Trophoblast cell (in vitro differentiated cells and primary cell): ENCODE measurements around the gene PSG11.
A peak's percentile ranks its signal among the peaks of the same experiment; 100 is the strongest.
"Not testable (repeated sequence)": the region's sequence is repeated elsewhere in the genome, so short reads cannot be mapped to it uniquely, and the experiment has no call there.

ENCODE experiments used
- DNase-seq, 2 donors: peaks; one replicate each; pipeline ENCODE4 v3.0.0-alpha.2; 2016
- H2AFZ ChIP-seq: 2 replicates; pipeline ENCODE4 v1.6.1; 2013; ENCODE audit warnings: low read length, moderate library complexity, mild to moderate bottlenecking; ENCODE audit not compliant: insufficient read depth, poor library complexity
- H2AK5ac ChIP-seq: 2 replicates; pipeline ENCODE4 v1.6.1; 2013; ENCODE audit warnings: mild to moderate bottlenecking, low read length
- H2BK120ac ChIP-seq: 2 replicates; pipeline ENCODE4 v1.6.1; 2013; ENCODE audit warnings: low read length, mild to moderate bottlenecking, moderate library complexity; ENCODE audit not compliant: insufficient read depth, poor library complexity
- H2BK12ac ChIP-seq: 2 replicates; pipeline ENCODE4 v1.6.1; 2013; ENCODE audit warnings: mild to moderate bottlenecking, low read length, moderate library complexity
- H2BK5ac ChIP-seq: 2 replicates; pipeline ENCODE4 v1.6.1; 2013; ENCODE audit warnings: low read length, low read depth, moderate library complexity, mild to moderate bottlenecking; ENCODE audit not compliant: poor library complexity
- H3K14ac ChIP-seq: 2 replicates; pipeline ENCODE4 v1.6.1; 2013; ENCODE audit warnings: mild to moderate bottlenecking, low read length
- H3K18ac ChIP-seq: 2 replicates; pipeline ENCODE4 v1.6.1; 2013; ENCODE audit warnings: mild to moderate bottlenecking, low read length
- H3K23ac ChIP-seq: 2 replicates; pipeline ENCODE4 v1.6.1; 2013; ENCODE audit warnings: low read length
- H3K27ac ChIP-seq: 2 replicates; pipeline ENCODE4 v1.5.1; 2013; ENCODE audit warnings: low read depth, mild to moderate bottlenecking, inconsistent platforms, low read length, moderate library complexity
- H3K27me3 ChIP-seq: 2 replicates; pipeline ENCODE4 v1.6.1; 2013; ENCODE audit warnings: inconsistent platforms, mild to moderate bottlenecking, low read length, moderate library complexity; ENCODE audit not compliant: insufficient read depth
- H3K36me3 ChIP-seq, 2 experiments: 1 replicate in 1 of 2; 2 replicates in 1 of 2; pipeline ENCODE4 v1.6.1; 2013; ENCODE audit warnings: low read length in 2 of 2, mild to moderate bottlenecking in 2 of 2, moderate library complexity in 1 of 2; ENCODE audit not compliant: insufficient read depth in 2 of 2, control insufficient read depth in 1 of 2
- H3K4ac ChIP-seq: 2 replicates; pipeline ENCODE4 v1.6.1; 2013; ENCODE audit warnings: low read depth, mild to moderate bottlenecking, low read length, moderate library complexity
- H3K4me1 ChIP-seq, 2 experiments: 1 replicate in 1 of 2; 2 replicates in 1 of 2; pipeline ENCODE4 v1.6.1; 2013; ENCODE audit warnings: low read length in 2 of 2, mild to moderate bottlenecking in 2 of 2, moderate library complexity in 1 of 2; ENCODE audit not compliant: insufficient read depth in 2 of 2, control insufficient read depth in 1 of 2
- H3K4me2 ChIP-seq: 2 replicates; pipeline ENCODE4 v1.6.1; 2013; ENCODE audit warnings: inconsistent platforms, mild to moderate bottlenecking, low read length, moderate library complexity
- H3K4me3 ChIP-seq: 2 replicates; pipeline ENCODE4 v1.5.1; 2013; ENCODE audit warnings: mild to moderate bottlenecking, low read depth, low read length, inconsistent platforms
- H3K79me1 ChIP-seq: one replicate; pipeline ENCODE4 v1.6.1; 2013; ENCODE audit warnings: low read length
- H3K79me2 ChIP-seq: 2 replicates; pipeline ENCODE4 v1.6.1; 2013; ENCODE audit warnings: low read length, mild to moderate bottlenecking; ENCODE audit not compliant: control insufficient read depth, insufficient read depth, poor library complexity
- H3K9ac ChIP-seq: 2 replicates; pipeline ENCODE4 v1.6.1; 2013; ENCODE audit warnings: mild to moderate bottlenecking, low read length
- H3K9me3 ChIP-seq: 2 replicates; pipeline ENCODE4 v1.6.1; 2013; ENCODE audit warnings: low read depth, mild to moderate bottlenecking, control low read depth, inconsistent platforms, low read length; ENCODE audit not compliant: insufficient read depth
- H4K12ac ChIP-seq: 2 replicates; pipeline ENCODE4 v1.6.1; 2013; ENCODE audit warnings: low read depth, mild to moderate bottlenecking, low read length, moderate library complexity
- H4K8ac ChIP-seq: 2 replicates; pipeline ENCODE4 v1.6.1; 2013; ENCODE audit warnings: low read depth, mild to moderate bottlenecking, low read length, moderate library complexity
- H4K91ac ChIP-seq: one replicate; pipeline ENCODE4 v1.6.1; 2013; ENCODE audit warnings: low read depth, mild to moderate bottlenecking, low read length, moderate library complexity
- WGBS: extraction: QIAGEN DNeasy Blood & Tissue Kit; methylation state at CpG from one replicate; pipeline ENCODE4 v1.1.7; 2013; ENCODE audit warnings: missing lambda C conversion rate; ENCODE audit not compliant: insufficient read length, insufficient coverage; ENCODE audit errors: extremely low coverage; 5-methylcytosine and 5-hydroxymethylcytosine counted together

Gene PSG11

DNA sequence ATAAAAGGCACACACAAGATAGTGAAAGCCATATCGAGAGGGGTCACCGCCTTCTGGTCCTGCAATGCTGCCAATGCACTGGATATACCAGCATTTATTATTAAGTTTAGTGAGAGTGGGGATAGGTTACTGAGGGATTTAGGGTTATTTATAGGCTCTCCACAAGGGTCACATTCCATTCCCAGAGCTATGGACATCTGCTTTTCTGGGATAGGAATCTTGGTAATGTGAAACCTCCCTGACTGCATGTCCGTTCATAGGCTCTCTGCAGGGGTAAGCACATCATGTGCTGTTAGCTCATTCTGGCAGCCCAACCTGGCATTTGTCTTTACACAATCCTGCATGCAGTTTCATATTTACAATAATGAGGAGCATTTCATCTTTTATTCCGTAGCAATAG lies 21.4 kb downstream of the PSG11 start:
- H3K4ac ChIP-seq, H3K9ac ChIP-seq, H2BK120ac ChIP-seq, H3K18ac ChIP-seq, H3K4me3 ChIP-seq, H3K27me3 ChIP-seq, H3K36me3 ChIP-seq, H3K4me2 ChIP-seq, H2BK5ac ChIP-seq, H3K23ac ChIP-seq, H4K91ac ChIP-seq, H2AK5ac ChIP-seq, H3K27ac ChIP-seq, H2AFZ ChIP-seq, H4K8ac ChIP-seq, H2BK12ac ChIP-seq, H3K4me1 ChIP-seq, H3K14ac ChIP-seq, H3K79me2 ChIP-seq, H4K12ac ChIP-seq, H3K9me3 ChIP-seq, H3K79me1 ChIP-seq: not testable (repeated sequence)
- DNase-seq, result peak in 1 of 2 donors; percentile 8
- no CpG with 5 or more reads among the region's 4 CpGs for whole genome bisulfite sequencing

DNA sequence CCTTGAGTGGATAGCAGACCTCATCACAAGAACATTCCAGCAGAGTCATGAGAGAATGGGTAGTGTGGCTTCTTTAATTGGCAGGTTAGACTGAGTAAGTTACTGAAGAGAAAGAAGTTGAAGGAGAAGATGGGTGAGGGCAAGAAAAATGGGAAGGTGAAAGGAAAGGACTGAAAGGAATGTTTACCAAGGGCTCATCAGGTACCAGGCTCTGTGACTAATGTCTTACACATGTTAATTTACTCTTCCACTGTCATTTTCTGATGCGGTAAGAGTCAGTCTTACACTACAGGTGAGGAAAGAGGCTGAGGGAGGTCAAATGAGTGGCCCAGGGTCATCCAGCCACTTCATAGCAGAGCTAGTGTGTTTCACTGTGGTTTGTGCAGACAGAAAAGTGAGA lies 22.6 kb downstream of the PSG11 start:
- not testable (repeated sequence) for H3K23ac ChIP-seq, H3K9me3 ChIP-seq, H3K79me1 ChIP-seq, H3K18ac ChIP-seq, H2AK5ac ChIP-seq, H3K27me3 ChIP-seq, H2AFZ ChIP-seq, H3K14ac ChIP-seq, H3K27ac ChIP-seq, H4K91ac ChIP-seq, H4K8ac ChIP-seq, H2BK12ac ChIP-seq, H4K12ac ChIP-seq, H3K4me1 ChIP-seq, H2BK120ac ChIP-seq, H3K4me2 ChIP-seq, H3K36me3 ChIP-seq, H3K9ac ChIP-seq, H3K79me2 ChIP-seq, H3K4me3 ChIP-seq, H3K4ac ChIP-seq, H2BK5ac ChIP-seq
- peak in 1 of 2 donors; percentile 59 for DNase-seq
- no CpG with 5 or more reads among the region's 1 CpG for whole genome bisulfite sequencing

GRCh38 chr19:43002948-43003347 lies 23.3 kb downstream of the PSG11 start:
- H3K9me3 ChIP-seq, H3K18ac ChIP-seq, H4K12ac ChIP-seq, H3K4ac ChIP-seq, H2BK5ac ChIP-seq, H2BK120ac ChIP-seq, H2AK5ac ChIP-seq, H3K4me2 ChIP-seq, H3K4me3 ChIP-seq, H3K23ac ChIP-seq, H3K79me2 ChIP-seq, H3K9ac ChIP-seq, H3K27ac ChIP-seq, H3K36me3 ChIP-seq, H4K8ac ChIP-seq, H3K14ac ChIP-seq, H3K4me1 ChIP-seq, H2AFZ ChIP-seq, H3K27me3 ChIP-seq, H2BK12ac ChIP-seq, H3K79me1 ChIP-seq, H4K91ac ChIP-seq: not testable (repeated sequence)
- WGBS, result no CpG with 5 or more reads among the region's 2 CpGs
- peak in 1 of 2 donors; percentile 47 for DNase-seq

DNA sequence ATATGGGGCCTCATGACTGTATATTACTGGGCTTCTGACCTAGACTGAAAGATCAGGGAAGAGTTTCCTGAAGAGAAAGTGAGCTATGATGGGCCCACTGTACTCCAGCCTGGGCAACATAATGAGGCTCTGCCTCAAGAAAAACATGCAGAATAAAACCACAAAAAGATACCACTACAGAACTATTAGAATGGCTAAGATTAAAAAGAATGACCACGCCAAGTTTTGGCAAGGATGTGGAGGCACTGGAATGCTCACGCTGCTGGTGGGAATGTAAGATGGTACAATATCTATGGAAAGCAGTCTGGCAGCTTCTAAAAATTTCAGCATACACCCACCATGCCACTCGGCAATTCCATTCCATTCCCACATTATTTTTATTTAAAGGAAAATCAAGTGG lies 30.1 kb downstream of the PSG11 start:
- H3K18ac ChIP-seq, H3K36me3 ChIP-seq, H4K8ac ChIP-seq, H4K91ac ChIP-seq, H3K4me2 ChIP-seq, H3K14ac ChIP-seq, H3K9ac ChIP-seq, H3K4me1 ChIP-seq, H4K12ac ChIP-seq, H3K4me3 ChIP-seq, H3K4ac ChIP-seq, H3K79me1 ChIP-seq, H2BK12ac ChIP-seq, H2AFZ ChIP-seq, H2AK5ac ChIP-seq, H3K79me2 ChIP-seq, H3K23ac ChIP-seq, H2BK5ac ChIP-seq, H3K27ac ChIP-seq, DNase-seq, H3K27me3 ChIP-seq, H2BK120ac ChIP-seq: not testable (repeated sequence)
- WGBS, result no CpG with 5 or more reads among the region's 3 CpGs
- peaks cover 15% of the 10 kb centered on the region for H3K9me3 ChIP-seq
